Tibial nerve (tissue), 3 donors: Measurements from ENCODE around the gene ASTN2.

Experiments
- CTCF ChIP-seq, 5 experiments: fragments of 200-600 bp in 3 of 5; fragments of 450-650 bp in 2 of 5; sonication (generic) in 3 of 5; IDR thresholded peaks; one replicate each; pipeline ENCODE4 v1.5.1; 2016 to 2019; ENCODE audit warnings: antibody characterized with exemption in 5 of 5, mild to moderate bottlenecking in 3 of 5, moderate library complexity in 2 of 5
- POLR2A ChIP-seq, 2 donors: fragments of 450-650 bp; IDR thresholded peaks; one replicate each; pipeline ENCODE4 v1.6.1; 2017; ENCODE audit warnings: antibody characterized with exemption in 2 of 2, mild to moderate bottlenecking in 2 of 2, moderate library complexity in 2 of 2

DNA sequence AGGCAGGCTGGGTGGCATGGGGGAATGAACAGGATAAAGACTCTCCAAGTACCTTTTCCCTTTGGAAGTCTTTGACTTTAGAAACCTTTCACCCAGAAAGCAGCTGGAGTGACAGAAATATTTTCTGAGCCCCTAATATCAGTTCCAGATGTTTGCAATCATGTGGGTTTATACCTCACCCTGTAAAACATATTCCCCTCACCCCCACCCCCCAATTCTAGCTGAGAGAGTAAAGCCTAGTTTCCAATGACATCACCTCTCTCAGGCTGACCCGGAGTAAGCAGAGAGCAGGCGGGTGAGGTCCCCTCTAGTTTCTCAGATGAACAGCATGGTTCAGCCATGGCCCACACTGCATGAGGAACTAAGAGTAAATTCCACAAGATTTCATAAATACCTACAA, 810.6 kb downstream of the ASTN2 start:
- TF ChIP-seq POLR2A (IDR thresholded peaks at IDR 0.05) (no peak), CTCF (IDR thresholded peaks at IDR 0.05) (no peak)
